HL-60 (cell line): ENCODE data around the gene TPST1.

Experiments used
- GABPA ChIP-seq: IDR thresholded peaks from 2 replicates; pipeline ENCODE4 v1.6.1; 2012; ENCODE audit warnings: low read depth
- POLR2AphosphoS5 ChIP-seq: IDR thresholded peaks from 2 replicates; pipeline ENCODE4 v1.6.1; 2012; ENCODE audit warnings: low read depth
- SPI1 ChIP-seq: IDR thresholded peaks from 2 replicates; pipeline ENCODE4 v1.6.1; 2012; ENCODE audit warnings: low read depth, mild to moderate bottlenecking, borderline replicate concordance
- TF ChIP-seq, protein P1 (sequence below): IDR thresholded peaks from one replicate; pipeline ENCODE4 v1.5.1; 2011; ENCODE audit warnings: low read length, control low read depth, inconsistent platforms; ENCODE audit not compliant: insufficient read depth
- TF ChIP-seq, protein P2 (sequence below): IDR thresholded peaks from 2 replicates; pipeline ENCODE4 v1.6.1; 2012; ENCODE audit warnings: low read depth; ENCODE audit not compliant: insufficient replicate concordance

DNA sequence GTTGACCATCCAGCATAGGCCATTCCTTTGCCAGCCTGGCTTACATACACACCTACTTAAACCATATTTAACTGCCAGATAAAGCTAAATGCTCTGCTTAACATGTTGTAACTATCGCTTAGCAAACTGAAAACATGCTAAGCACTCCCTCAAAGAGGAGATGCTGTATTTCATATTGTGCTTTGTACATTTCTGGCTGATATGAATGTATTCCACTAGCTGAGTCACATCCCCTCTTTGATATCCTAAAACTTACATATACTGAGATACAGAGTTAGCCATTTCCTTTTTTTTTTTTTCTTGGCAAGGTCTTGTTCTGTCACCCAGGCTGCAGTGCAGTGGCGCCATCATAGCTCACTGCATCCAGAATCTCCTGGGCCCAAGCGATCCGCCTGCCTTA lies 99.4 kb downstream of the TPST1 start:
- TF ChIP-seq, protein P1, sequence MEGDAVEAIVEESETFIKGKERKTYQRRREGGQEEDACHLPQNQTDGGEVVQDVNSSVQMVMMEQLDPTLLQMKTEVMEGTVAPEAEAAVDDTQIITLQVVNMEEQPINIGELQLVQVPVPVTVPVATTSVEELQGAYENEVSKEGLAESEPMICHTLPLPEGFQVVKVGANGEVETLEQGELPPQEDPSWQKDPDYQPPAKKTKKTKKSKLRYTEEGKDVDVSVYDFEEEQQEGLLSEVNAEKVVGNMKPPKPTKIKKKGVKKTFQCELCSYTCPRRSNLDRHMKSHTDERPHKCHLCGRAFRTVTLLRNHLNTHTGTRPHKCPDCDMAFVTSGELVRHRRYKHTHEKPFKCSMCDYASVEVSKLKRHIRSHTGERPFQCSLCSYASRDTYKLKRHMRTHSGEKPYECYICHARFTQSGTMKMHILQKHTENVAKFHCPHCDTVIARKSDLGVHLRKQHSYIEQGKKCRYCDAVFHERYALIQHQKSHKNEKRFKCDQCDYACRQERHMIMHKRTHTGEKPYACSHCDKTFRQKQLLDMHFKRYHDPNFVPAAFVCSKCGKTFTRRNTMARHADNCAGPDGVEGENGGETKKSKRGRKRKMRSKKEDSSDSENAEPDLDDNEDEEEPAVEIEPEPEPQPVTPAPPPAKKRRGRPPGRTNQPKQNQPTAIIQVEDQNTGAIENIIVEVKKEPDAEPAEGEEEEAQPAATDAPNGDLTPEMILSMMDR, result no peak
- no peak for TF ChIP-seq SPI1
- TF ChIP-seq POLR2AphosphoS5, result no peak
- TF ChIP-seq, protein P2, sequence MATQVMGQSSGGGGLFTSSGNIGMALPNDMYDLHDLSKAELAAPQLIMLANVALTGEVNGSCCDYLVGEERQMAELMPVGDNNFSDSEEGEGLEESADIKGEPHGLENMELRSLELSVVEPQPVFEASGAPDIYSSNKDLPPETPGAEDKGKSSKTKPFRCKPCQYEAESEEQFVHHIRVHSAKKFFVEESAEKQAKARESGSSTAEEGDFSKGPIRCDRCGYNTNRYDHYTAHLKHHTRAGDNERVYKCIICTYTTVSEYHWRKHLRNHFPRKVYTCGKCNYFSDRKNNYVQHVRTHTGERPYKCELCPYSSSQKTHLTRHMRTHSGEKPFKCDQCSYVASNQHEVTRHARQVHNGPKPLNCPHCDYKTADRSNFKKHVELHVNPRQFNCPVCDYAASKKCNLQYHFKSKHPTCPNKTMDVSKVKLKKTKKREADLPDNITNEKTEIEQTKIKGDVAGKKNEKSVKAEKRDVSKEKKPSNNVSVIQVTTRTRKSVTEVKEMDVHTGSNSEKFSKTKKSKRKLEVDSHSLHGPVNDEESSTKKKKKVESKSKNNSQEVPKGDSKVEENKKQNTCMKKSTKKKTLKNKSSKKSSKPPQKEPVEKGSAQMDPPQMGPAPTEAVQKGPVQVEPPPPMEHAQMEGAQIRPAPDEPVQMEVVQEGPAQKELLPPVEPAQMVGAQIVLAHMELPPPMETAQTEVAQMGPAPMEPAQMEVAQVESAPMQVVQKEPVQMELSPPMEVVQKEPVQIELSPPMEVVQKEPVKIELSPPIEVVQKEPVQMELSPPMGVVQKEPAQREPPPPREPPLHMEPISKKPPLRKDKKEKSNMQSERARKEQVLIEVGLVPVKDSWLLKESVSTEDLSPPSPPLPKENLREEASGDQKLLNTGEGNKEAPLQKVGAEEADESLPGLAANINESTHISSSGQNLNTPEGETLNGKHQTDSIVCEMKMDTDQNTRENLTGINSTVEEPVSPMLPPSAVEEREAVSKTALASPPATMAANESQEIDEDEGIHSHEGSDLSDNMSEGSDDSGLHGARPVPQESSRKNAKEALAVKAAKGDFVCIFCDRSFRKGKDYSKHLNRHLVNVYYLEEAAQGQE, result no peak
- no peak for TF ChIP-seq GABPA
